Endometrium (tissue), 2 donors: Measurements from ENCODE around the gene DENND1A.

Experiments
- FAIRE-seq: peaks from 2 replicates; lab custom pipeline; 2012; peaks lifted over from hg19 to GRCh38; lab: Jason Lieb, UNC
- donor health status: control.
- donor health status: control.

DENND1A gene

DNA sequence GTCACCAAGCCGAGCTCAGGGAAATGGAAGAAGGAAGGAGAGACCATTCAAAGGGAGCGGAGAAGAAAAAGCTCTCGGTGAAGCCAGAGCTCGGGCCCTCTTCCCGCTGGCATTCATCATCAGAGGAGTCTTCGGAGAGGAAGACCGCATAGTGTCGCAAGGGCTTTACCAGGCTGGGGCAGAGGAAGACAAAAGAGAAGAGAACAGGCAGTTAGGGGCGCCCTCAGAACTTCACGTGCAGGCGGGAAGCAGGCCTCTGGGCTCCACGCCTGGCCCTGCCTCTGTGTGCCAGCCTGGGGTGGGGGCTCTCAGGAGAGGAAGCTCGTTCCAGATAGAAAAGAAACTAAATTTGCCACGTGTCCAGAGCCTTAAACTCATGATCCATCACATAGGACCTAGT is 542.2 kb downstream of the DENND1A start:
- FAIRE-seq: no peak

DNA sequence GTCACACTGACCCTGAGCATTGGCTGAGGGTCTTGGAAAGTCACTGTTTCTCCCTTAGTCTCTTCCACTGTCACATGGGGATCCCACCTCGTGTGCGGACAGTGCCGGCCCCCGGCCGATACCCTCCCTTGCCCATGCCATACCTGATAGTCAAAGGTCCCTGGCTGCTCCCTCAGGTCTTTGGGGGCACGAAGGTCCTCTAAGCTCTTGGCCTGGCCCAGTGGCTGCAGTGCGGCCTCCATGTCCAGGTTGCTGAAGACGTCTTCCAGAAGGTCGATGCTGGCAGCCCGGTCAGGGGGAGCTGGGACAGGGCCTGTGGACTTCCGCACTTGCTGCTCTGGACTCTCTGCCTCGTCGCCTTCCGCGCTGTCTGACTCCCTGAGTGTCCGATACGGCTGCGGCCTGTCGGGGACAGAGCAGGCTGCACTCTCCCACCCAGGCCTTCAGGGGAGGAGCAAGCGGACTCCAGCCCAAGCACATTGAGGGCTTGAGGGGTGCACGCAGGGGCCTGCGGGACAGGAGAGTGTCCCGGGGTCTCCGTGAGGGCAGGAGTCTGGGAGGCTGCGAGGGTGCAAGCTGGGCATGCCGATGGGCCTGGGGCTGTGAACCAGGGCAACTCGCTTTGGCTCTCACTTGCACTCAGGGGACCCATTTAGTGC is 546.3 kb downstream of the DENND1A start:
- FAIRE-seq: no peak

DNA sequence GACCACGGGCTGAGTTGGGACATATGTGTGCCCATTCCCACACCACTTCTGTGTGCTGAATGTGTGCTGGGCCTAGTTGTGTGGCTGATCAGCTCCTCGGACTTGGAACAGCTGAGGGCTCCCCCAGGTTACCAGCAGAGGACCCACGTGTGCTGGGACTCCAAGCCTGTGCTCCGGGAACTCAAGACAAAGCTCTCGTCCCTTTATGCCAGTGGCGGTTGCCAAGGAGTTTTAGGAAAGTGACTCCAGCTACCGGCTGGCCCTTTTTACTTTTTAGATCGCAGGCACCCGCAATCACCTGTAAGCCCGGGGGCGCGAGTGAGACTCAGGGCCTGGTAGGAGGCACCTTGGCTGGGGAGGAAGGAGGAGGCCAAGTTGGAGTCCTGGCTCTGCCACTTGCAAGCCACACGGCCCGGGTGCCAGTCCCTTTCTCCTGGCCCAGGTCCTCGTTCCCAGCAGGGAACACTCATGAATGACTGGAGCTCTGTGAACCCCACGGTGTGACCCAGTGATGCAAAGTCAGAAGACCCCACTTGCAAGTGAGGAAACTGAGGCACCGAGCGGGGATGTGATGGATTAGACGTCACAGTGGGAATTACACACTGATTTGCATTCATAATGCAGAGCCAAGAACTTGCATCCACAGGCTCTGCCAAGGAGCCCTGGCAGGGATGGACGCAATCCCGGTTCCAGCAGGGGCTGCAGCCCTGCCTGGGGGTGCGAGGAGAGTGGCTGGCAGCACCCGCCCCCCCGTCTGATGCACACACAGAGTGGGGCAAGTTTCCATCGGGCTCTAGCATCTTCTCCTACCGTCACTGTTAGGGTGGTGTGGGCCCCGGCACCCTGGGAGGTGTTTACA is 547.0 kb downstream of the DENND1A start:
- no peak for FAIRE-seq

DNA sequence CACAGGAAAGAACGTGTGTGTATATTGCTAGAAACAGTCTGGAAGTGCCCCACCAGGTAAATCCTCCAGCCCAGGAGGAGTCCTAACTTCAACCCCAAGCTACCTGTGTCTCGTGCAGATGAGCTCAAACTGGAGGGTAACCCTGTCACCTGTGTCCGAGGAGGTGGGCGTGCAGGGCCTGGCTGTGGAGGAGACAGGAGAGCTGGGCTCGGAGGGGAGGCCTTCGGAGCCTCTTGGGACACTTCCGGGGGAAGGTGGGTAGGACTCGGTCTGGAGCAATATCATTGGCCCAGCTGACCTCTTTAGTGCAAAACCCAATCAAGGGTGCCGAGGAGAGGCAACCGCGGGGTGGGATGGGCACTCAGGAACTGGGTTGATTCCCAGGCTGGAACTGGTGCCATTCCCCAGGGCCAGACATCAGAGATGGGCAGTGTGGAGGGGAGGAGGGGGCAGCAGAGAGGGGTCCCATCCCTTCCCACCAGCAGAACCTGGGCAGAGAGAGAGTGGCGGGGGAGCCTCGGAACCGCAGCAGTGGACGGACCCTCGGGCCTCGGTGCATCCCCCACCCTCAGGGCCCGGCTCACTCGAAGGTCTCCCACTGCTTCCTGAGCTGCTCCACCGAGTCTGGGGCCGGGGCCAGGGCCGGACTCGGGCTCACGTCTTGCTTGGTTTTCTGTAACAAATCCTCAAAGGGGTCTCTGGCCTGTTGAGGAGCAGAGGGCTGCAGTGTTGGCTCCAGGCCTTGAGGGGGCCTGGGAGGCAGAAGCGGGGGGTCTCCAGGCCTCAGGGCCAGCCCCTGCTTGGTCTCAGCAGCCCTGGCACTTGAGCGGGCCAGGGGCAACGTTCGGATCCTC is 548.8 kb downstream of the DENND1A start:
- FAIRE-seq: no peak

DNA sequence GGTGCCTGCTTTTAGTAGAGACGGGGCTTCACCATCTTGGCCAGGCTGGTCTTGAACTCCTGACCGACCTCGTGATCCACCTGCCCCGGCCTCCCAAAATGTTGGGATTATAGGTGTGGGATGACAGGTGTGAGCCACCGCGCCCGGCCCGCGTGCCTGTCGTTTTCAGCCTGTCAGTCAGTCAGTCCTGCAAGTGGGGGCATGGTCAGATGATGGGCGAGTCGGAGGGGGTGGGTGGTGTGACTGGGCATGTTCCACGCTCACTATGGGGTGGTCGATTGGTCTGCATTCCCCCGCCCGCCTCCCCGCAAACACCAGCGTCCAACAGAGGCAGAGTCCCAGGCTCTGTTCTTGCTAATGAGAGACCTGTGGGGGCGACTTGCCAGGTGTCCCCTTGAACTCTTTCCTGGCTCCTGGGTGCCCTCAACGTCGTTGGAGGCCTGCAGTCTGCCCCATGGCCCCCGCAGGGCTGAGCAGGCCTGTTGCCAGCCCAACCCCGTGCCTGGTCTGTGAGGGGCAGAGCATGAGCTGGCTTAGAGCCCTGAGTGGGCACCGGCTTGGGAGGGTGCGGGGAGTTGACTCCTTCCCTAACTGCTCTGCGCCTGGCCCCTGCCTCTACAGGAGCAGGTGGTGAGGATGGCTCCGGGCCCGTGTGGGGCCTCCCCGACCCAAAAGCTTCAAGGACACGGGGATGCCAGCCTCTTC is 550.8 kb downstream of the DENND1A start:
- FAIRE-seq: no peak

DNA sequence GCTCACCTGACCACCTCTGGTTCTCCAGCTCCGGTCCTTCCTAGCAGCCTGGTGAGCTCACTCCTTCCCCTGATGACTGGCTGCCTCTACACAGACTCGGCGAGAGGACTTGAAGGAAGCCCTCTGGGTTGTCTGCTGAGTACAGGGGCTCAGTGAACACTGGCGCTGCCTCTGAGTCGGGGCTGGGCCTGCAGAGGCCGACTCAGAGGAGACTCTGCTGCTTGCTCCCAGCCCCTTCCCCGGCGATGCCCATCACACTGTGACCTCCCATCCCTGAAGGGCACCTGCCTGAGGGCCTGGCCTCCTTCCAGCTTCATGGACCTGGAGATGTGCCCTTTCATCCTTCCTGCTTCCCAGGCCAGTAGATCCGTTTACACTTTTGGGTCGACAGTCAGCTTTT is 551.9 kb downstream of the DENND1A start:
- FAIRE-seq: no peak

DNA sequence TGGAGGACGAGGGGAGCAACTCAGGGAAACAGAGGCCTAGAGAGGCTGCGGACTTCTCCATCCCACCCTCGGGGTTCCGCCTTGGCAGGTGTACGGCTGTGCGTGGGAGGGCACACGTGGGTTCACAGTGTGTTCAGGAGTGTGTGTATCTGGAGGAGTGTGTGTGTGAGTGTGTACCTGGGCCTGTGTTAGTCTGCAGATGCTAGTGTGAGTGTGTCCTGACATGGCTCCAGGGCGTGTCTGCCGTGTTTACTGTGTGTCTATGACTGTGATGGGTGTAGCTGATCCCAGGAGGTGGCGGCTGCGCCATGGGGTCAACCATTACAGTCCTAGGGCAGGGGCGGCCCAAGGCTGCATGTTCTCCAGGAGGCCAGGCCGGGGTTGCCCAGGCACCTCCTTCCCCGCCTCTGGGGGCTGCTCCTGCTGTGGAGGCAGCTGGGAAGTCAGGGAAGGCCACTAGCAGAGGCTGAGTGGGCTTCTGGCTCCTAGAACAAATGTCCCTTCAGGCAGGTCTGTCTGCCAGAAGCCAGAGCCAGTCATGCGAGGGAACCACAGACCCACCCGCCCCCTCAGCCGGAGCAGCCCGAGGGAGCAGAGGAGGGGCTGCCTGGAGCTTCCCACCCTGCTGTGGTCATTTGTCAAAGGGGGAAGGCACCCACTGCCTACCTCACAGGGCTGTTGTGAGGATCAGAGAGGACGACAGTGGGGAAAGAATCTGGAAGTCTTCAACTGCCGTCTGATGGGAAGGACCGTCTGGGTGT is 552.5 kb downstream of the DENND1A start:
- FAIRE-seq: no peak

DNA sequence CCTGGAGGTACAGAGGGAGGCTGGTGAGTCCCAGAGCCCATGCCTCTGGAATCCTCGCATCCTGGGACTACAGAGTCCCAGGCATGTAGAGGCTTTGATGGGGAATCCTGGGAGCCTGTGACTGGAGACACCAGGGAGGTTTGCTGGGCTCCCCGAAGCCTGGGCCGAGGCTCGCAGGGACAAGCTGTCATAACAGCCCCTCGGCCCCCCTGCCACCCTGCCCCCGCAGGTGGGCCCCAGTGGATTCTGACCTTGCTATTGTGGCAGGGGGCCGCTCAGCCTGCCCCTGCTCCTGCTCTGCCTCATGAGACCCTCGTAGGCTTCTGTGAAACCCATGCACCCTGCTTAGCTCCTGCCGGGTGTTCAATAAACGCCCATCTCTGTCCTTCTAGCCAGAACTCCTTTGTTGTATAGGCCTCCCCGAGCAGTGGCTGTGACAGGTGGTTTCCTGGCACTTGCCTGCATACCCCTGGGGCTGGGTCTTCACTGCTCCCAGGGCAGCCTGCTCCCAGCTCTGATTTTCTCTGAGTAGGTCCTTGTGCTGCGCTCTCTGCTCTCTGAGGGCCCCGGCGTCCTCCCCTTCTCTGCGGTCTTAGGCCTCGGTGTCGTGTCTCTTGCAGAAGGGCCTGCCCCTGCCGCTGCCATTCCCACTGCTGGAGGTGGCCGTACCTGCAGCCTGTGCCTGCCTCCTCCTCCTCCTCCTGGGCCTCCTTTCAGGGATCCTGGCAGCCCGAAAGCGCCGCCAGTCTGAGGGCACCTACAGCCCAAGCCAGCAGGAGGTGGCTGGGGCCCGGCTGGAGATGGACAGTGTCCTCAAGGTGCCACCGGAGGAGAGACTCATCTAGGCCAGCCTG is 553.5 kb downstream of the DENND1A start:
- FAIRE-seq: no peak

DNA sequence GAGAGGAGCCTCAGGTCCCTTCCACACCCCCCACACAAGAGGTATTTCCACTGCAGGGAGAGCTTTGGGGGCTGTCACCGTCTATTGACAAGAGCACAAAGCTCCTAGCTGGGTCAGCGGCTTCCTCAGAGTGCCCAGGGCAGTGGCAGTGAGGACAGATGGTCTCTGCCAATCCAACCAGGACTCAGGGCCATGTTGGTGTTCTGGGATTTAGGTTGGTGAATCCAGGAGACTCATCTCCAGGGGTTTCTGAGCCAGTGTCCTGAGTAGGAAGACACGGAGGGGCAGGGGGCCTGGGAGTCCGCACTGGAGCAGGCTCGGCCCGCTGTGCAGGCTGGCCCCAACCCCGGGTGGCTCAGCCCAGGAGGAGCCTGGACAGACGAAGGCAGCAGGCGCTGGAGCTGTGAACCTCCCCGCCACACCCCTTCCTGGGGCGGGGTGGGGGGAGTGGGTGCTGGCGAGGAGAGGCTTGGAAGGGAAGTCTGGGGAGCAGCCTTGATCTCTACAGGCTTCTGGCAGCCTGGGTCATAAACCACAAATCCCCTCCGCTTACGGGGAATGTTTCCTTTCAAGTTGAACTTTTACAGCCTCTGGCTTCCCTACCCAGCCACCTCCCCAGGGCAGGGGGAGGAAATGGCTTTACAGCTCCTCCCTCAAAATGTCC is 554.3 kb downstream of the DENND1A start:
- FAIRE-seq: peak; percentile 12

DNA sequence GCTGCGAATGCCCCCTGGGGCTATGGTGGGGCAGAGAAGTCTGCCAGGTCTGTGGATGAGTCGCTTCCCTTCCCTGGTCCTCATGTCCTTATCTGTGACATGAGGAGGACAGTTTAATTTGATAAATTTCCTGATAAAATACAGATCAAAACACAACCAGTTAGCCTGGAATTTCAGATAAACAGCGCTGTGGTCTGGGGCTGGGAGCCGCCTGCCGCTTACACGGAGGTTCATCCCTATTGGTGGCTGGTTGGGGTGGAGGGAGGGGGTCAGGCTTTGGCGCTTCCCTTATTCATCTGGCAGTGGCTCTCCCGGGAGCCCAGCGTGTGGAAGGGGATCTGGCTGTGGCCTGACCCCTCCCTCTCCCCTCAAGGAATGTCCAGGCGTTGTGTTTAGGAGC is 556.0 kb downstream of the DENND1A start:
- FAIRE-seq: no peak

DNA sequence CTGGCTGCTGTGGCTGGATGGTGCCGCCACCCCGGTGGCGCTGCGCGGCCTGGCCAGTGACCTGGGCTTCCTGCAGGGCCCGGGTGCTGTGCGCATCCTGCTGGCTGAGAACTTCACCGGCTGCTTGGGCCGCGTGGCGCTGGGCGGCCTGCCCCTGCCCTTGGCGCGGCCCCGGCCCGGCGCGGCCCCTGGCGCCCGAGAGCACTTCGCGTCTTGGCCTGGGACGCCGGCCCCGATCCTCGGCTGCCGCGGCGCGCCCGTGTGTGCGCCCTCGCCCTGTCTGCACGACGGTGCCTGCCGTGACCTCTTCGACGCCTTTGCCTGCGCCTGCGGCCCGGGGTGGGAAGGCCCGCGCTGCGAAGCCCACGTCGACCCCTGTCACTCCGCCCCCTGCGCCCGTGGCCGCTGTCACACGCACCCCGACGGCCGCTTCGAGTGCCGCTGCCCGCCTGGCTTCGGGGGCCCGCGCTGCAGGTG is 556.4 kb downstream of the DENND1A start:
- FAIRE-seq: no peak

DNA sequence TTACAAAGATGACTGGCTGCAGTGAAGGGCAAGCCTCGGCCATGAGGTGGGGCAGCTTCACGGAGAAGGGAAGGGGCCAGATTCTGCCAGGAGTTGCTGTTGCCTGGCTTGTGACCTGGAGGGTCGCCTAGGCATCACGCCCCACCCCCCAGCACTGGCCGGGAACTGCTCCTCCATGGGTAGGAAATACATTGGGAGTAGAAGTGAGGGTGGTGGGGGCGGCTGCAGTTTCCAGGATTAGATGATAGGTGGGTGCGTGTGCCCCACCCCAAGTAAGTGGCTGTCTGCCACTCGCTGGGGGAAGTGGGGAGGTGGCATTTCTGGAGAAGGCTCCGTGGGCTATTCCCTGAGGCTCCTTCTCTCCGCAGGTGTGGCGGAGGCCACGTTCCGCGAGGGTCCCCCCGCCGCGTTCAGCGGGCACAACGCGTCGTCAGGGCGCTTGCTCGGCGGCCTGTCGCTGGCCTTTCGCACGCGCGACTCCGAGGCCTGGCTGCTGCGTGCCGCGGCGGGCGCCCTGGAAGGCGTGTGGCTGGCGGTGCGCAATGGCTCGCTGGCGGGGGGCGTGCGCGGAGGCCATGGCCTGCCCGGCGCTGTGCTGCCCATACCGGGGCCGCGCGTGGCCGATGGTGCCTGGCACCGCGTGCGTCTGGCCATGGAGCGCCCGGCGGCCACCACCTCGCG is 557.0 kb downstream of the DENND1A start:
- no peak for FAIRE-seq

DNA sequence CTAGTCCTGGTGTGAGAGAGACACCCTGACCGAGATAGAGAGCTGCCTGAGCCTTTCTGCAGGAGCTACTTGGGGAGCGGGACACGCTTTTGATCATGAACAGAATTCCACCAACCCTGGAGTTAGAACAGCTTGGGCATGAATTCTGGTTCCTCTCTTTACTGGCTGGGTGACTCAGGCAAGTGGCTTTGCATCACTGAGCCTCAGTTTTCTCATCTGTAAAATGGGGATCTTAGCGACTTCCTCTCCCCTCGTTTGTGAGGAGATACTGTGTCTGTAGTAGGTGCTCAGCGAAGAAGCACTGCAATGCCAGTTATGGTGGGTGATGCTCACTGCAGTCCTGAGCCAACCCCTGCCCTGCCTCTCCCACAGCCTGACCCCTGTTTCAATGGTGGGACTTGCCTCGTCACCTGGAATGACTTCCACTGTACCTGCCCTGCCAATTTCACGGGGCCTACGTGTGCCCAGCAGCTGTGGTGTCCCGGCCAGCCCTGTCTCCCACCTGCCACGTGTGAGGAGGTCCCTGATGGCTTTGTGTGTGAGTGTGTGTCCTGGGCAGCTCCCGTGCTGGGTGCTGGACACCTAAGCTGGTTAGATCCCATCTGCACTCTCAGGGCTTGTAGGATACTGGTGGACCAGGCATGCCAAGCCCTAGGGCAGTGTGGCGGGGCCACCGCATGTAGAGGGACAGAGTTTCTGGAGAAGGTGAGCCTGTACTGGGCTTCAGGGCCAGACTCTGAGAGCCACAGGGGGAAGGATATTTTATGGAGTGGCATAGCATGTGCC is 557.9 kb downstream of the DENND1A start:
- no peak for FAIRE-seq

DNA sequence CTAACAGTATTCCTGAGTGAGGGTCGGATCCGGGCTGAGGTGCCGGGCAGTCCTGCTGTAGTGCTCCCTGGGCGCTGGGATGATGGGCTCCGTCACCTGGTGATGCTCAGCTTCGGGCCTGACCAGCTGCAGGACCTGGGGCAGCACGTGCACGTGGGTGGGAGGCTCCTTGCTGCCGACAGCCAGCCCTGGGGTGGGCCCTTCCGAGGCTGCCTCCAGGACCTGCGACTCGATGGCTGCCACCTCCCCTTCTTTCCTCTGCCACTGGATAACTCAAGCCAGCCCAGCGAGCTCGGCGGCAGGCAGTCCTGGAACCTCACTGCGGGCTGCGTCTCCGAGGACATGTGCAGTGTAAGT is 558.7 kb downstream of the DENND1A start:
- no peak for FAIRE-seq

DNA sequence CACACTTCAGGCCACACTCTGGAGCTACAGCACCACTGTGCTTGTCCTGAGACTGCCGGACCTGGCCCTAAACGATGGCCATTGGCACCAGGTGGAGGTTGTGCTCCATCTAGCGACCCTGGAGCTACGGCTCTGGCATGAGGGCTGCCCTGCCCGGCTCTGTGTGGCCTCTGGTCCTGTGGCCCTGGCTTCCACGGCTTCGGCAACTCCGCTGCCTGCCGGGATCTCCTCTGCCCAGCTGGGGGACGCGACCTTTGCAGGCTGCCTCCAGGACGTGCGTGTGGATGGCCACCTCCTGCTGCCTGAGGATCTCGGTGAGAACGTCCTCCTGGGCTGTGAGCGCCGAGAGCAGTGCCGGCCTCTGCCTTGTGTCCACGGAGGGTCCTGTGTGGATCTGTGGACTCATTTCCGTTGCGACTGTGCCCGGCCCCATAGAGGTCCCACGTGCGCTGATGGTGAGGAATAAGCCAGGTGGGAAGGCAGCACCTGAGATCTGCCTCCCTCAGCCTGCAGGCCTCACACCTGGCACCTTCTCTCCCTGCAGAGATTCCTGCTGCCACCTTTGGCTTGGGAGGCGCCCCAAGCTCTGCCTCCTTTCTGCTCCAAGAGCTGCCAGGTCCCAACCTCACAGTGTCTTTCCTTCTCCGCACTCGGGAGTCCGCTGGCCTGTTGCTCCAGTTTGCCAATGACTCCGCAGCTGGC is 559.2 kb downstream of the DENND1A start:
- no peak for FAIRE-seq

DNA sequence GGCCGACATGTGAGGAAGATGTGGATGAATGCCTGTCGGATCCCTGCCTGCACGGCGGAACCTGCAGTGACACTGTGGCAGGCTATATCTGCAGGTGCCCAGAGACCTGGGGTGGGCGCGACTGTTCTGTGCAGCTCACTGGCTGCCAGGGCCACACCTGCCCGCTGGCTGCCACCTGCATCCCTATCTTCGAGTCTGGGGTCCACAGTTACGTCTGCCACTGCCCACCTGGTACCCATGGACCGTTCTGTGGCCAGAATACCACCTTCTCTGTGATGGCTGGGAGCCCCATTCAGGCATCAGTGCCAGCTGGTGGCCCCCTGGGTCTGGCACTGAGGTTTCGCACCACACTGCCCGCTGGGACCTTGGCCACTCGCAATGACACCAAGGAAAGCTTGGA is 559.8 kb downstream of the DENND1A start:
- no peak for FAIRE-seq

DNA sequence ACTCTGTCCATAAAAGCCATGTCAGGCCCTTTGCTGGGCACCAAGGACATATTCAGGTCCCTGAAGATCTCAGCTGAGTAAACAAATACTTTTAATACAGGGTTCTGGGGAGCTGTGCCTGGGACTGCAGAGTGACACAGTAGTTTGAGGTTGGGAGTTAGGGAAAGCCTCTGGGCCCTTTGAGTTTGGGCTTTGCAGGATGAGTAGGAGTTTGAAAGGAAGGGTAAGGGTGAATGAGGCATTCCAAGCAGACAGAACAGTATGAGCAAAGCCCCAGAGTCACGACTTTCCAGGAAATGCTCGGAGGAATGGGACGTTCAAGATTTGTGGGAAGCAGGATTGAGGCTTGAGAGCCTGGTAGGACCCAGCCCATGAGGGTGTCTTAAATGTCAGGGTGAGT is 560.6 kb downstream of the DENND1A start:
- no peak for FAIRE-seq
